H1 (cell line): Measurements from ENCODE around the gene RAD54L. TPM values are rescaled to one million over a fixed set of nuclear protein-coding genes. Genes with fewer than 3 reads are reported as not detected.

Experiments
- CTCF ChIA-PET: fragments of 300-600 bp; sonication (Branson Sonifier 250); formaldehyde crosslinking; loops from one replicate; lab custom pipeline; 2021; ENCODE audit not compliant: partially characterized antibody; lab: Charles Lee
- POLR2A ChIA-PET: fragments of 300-600 bp; sonication (Branson Sonifier 250); formaldehyde crosslinking; loops from one replicate; lab custom pipeline; 2021; ENCODE audit warnings: inconsistent platforms; ENCODE audit not compliant: partially characterized antibody; lab: Charles Lee
- DNase-seq, 2 experiments: peaks; one replicate each; pipeline versions ENCODE4 v3.0.0 to v3.0.0-alpha.2; 2010 to 2022; ENCODE audit warnings: low spot score in 2 of 2, low read depth in 1 of 2, mixed read lengths in 1 of 2
- FAIRE-seq: peaks from 2 replicates; lab custom pipeline; 2011; peaks lifted over from hg19 to GRCh38; lab: Jason Lieb, UNC
- H2AFZ ChIP-seq: 2 replicates; pipeline ENCODE4 v1.8.1; 2012; ENCODE audit warnings: low read length, inconsistent platforms
- H2AK5ac ChIP-seq: 2 replicates; pipeline ENCODE4 v1.6.1; 2013; ENCODE audit warnings: low read depth, low read length
- H2BK120ac ChIP-seq: replicated peaks from 2 replicates; pipeline ENCODE3; 2013; ENCODE audit warnings: low read depth, low read length, inconsistent platforms
- H2BK12ac ChIP-seq: 2 replicates; pipeline ENCODE4 v1.6.1; 2013; ENCODE audit warnings: low read depth, low read length
- H2BK15ac ChIP-seq: 2 replicates; pipeline ENCODE4 v1.6.1; 2013; ENCODE audit warnings: low read length
- H2BK20ac ChIP-seq: 2 replicates; pipeline ENCODE4 v1.6.1; 2013; ENCODE audit warnings: low read length
- H2BK5ac ChIP-seq: 2 replicates; pipeline ENCODE4 v1.6.1; 2013; ENCODE audit warnings: low read depth, low read length
- H3K14ac ChIP-seq: 2 replicates; pipeline ENCODE4 v1.6.1; 2013; ENCODE audit warnings: inconsistent platforms; ENCODE audit not compliant: insufficient read length
- H3K18ac ChIP-seq: 2 replicates; pipeline ENCODE4 v1.6.1; 2013; ENCODE audit warnings: low read length; ENCODE audit errors: extremely low read depth
- H3K23ac ChIP-seq: 2 replicates; pipeline ENCODE4 v1.6.1; 2013; ENCODE audit warnings: inconsistent platforms; ENCODE audit not compliant: insufficient read length
- H3K23me2 ChIP-seq: 2 replicates; pipeline ENCODE4 v1.6.1; 2013; ENCODE audit warnings: low read depth, low read length
- H3K27ac ChIP-seq: 2 replicates; pipeline ENCODE4 v1.6.1; 2011; ENCODE audit warnings: low read depth, low read length, inconsistent platforms
- H3K27me3 ChIP-seq, 4 experiments: replicated peaks in 1 of 4; 1 replicate in 1 of 4; 2 replicates in 3 of 4; pipeline versions ENCODE4 v1.6.1 to v1.8.1; 2011 to 2013; ENCODE audit warnings: low read length in 3 of 4, mild to moderate bottlenecking in 3 of 4, inconsistent platforms in 2 of 4, mixed read lengths in 2 of 4, moderate library complexity in 1 of 4; ENCODE audit not compliant: control insufficient read depth in 3 of 4, insufficient read depth in 3 of 4; ENCODE audit errors: extremely low read depth in 1 of 4
- H3K36me3 ChIP-seq, 4 experiments: 2 replicates each; pipeline versions ENCODE4 v1.6.1 to v1.8.1; 2011 to 2013; ENCODE audit warnings: mild to moderate bottlenecking in 4 of 4, low read length in 3 of 4, moderate library complexity in 2 of 4, control low read depth in 1 of 4, inconsistent platforms in 1 of 4; ENCODE audit not compliant: insufficient read depth in 4 of 4, control insufficient read depth in 2 of 4
- H3K4ac ChIP-seq: replicated peaks from 2 replicates; pipeline ENCODE3; 2013; ENCODE audit warnings: low read length, low read depth, mixed read lengths, inconsistent platforms; ENCODE audit not compliant: insufficient read length
- H3K4me1 ChIP-seq, 4 experiments: replicated peaks in 1 of 4; 1 replicate in 1 of 4; 2 replicates in 3 of 4; pipeline versions ENCODE4 v1.6.1 to v1.8.1; 2011 to 2013; ENCODE audit warnings: low read length in 3 of 4, inconsistent platforms in 2 of 4, mixed read lengths in 1 of 4; ENCODE audit not compliant: insufficient read depth in 4 of 4, control insufficient read depth in 3 of 4
- H3K4me2 ChIP-seq, 2 experiments: 2 replicates each; pipeline versions ENCODE4 v1.6.1 to v1.8.1; 2011 to 2013; ENCODE audit warnings: low read depth in 2 of 2, low read length in 2 of 2, control low read depth in 1 of 2, inconsistent platforms in 1 of 2, mild to moderate bottlenecking in 1 of 2; ENCODE audit not compliant: insufficient read depth in 1 of 2
- H3K4me3 ChIP-seq, 4 experiments: fragments of 200-600, 300-600 bp in 1 of 4; sonication (generic), shearing (Covaris generic), sonication (Bioruptor Twin) in 1 of 4; 2 replicates each; pipeline versions ENCODE4 v1.5.1 to v1.8.1; 2011 to 2016; ENCODE audit warnings: low read length in 4 of 4, low read depth in 3 of 4, control low read depth in 2 of 4, inconsistent platforms in 2 of 4, mild to moderate bottlenecking in 2 of 4, mixed read lengths in 1 of 4, moderate library complexity in 1 of 4; ENCODE audit not compliant: insufficient read depth in 2 of 4; ENCODE audit errors: extremely low read depth in 1 of 4
- H3K56ac ChIP-seq: replicated peaks from 2 replicates; pipeline ENCODE3; 2013; ENCODE audit warnings: low read depth, mild to moderate bottlenecking, mixed read lengths, low read length, inconsistent platforms; ENCODE audit not compliant: insufficient read length
- H3K79me1 ChIP-seq: 2 replicates; pipeline ENCODE4 v1.6.1; 2013; ENCODE audit warnings: low read depth, low read length, control low read depth
- H3K79me2 ChIP-seq, 2 experiments: 2 replicates each; pipeline versions ENCODE4 v1.6.1 to v1.8.1; 2012 to 2013; ENCODE audit warnings: low read length in 2 of 2, mild to moderate bottlenecking in 2 of 2, inconsistent platforms in 1 of 2; ENCODE audit not compliant: insufficient read depth in 2 of 2, control insufficient read depth in 1 of 2
- H3K9ac ChIP-seq, 4 experiments: replicated peaks in 1 of 4; 1 replicate in 1 of 4; 2 replicates in 3 of 4; pipeline versions ENCODE4 v1.6.1 to v1.8.1; 2011 to 2013; ENCODE audit warnings: low read depth in 3 of 4, low read length in 3 of 4, control low read depth in 2 of 4, mild to moderate bottlenecking in 2 of 4, moderate library complexity in 2 of 4, inconsistent platforms in 1 of 4; ENCODE audit errors: extremely low read depth in 1 of 4
- H3K9me3 ChIP-seq, 2 experiments: 2 replicates each; pipeline versions ENCODE4 v1.6.1 to v1.8.1; 2012 to 2013; ENCODE audit warnings: mild to moderate bottlenecking in 2 of 2, moderate library complexity in 2 of 2, control low read depth in 1 of 2, inconsistent platforms in 1 of 2, low read depth in 1 of 2, low read length in 1 of 2, mixed read lengths in 1 of 2; ENCODE audit not compliant: insufficient read depth in 2 of 2
- H4K20me1 ChIP-seq, 2 experiments: replicated peaks in 1 of 2; 2 replicates each; pipeline versions ENCODE3 to v1.8.1; 2011 to 2013; ENCODE audit warnings: inconsistent platforms in 2 of 2, low read length in 2 of 2, mild to moderate bottlenecking in 1 of 2; ENCODE audit not compliant: insufficient read depth in 2 of 2, control insufficient read depth in 1 of 2
- H4K5ac ChIP-seq: 2 replicates; pipeline ENCODE4 v1.6.1; 2013; ENCODE audit warnings: low read length, low read depth, mixed read lengths, inconsistent platforms; ENCODE audit not compliant: insufficient read length
- H4K8ac ChIP-seq: 2 replicates; pipeline ENCODE4 v1.8.0; 2013; ENCODE audit warnings: mild to moderate bottlenecking, moderate library complexity, low read length, inconsistent platforms; ENCODE audit not compliant: insufficient read depth; ENCODE audit errors: extremely low read depth
- H4K91ac ChIP-seq: replicated peaks from 2 replicates; pipeline ENCODE3; 2013; ENCODE audit warnings: low read length, mixed read lengths, inconsistent platforms; ENCODE audit not compliant: insufficient read length
- CREB1 ChIP-seq: IDR thresholded peaks from 2 replicates; pipeline ENCODE4 v1.6.1; 2012; ENCODE audit warnings: inconsistent platforms
- E2F6 ChIP-seq: IDR thresholded peaks from 2 replicates; pipeline ENCODE4 v1.6.1; 2012; ENCODE audit warnings: inconsistent platforms
- EGR1 ChIP-seq: IDR thresholded peaks from 2 replicates; pipeline ENCODE4 v1.6.1; 2011; ENCODE audit warnings: low read depth, low read length, borderline replicate concordance
- FOSL1 ChIP-seq: IDR thresholded peaks from 2 replicates; pipeline ENCODE4 v1.6.1; 2011; ENCODE audit warnings: mild to moderate bottlenecking, low read depth, low read length, moderate library complexity; ENCODE audit not compliant: insufficient read depth
- HDAC6 ChIP-seq: IDR thresholded peaks from one replicate; pipeline ENCODE4 v1.7.1; 2012; ENCODE audit warnings: low read depth, mild to moderate bottlenecking, inconsistent platforms, low read length, moderate library complexity
- KDM5A ChIP-seq: fragments of 200-600 bp; IDR thresholded peaks from 2 replicates; pipeline ENCODE4 v1.7.1; 2012; ENCODE audit warnings: mild to moderate bottlenecking, low read length, inconsistent platforms, mixed read lengths
- NRF1 ChIP-seq: IDR thresholded peaks from 2 replicates; pipeline ENCODE4 v1.6.1; 2011; ENCODE audit warnings: mild to moderate bottlenecking, low read depth, low read length, improper control_type of control experiment
- POLR2A ChIP-seq, 2 experiments: IDR thresholded peaks; 1 replicate in 1 of 2; 2 replicates in 1 of 2; pipeline ENCODE4 v1.6.1; 2011; ENCODE audit warnings: low read depth in 2 of 2, low read length in 2 of 2, mild to moderate bottlenecking in 2 of 2; ENCODE audit errors: control extremely low read depth in 1 of 2
- POLR2AphosphoS5 ChIP-seq: IDR thresholded peaks from 2 replicates; pipeline ENCODE4 v1.6.1; 2011; ENCODE audit warnings: low read depth, low read length
- SIN3A ChIP-seq, 2 experiments: IDR thresholded peaks in 1 of 2; conservative IDR thresholded peaks in 1 of 2; 2 replicates each; pipeline ENCODE4 v1.6.1; 2011 to 2012; ENCODE audit warnings: low read length in 2 of 2, improper control_type of control experiment in 1 of 2, low read depth in 1 of 2, mild to moderate bottlenecking in 1 of 2
- SIRT6 ChIP-seq: IDR thresholded peaks from one replicate; pipeline ENCODE4 v1.7.1; 2012; ENCODE audit warnings: low read length, inconsistent platforms
- TAF1 ChIP-seq: IDR thresholded peaks from 2 replicates; pipeline ENCODE4 v1.6.1; 2011; ENCODE audit warnings: mild to moderate bottlenecking, low read depth, low read length
- TBP ChIP-seq: IDR thresholded peaks from 2 replicates; pipeline ENCODE4 v1.6.1; 2011; ENCODE audit warnings: low read depth, low read length, improper control_type of control experiment
- TCF12 ChIP-seq: IDR thresholded peaks from 2 replicates; pipeline ENCODE4 v1.6.1; 2011; ENCODE audit warnings: low read depth, mild to moderate bottlenecking, low read length
- WGBS, 2 experiments: shearing (Covaris generic) in 1 of 2; methylation state at CpG; one replicate each; pipeline versions ENCODE4 v1.1.6 to v1.1.7; 2013 to 2015; ENCODE audit warnings: low lambda C conversion rate in 2 of 2, mixed read lengths in 2 of 2, inconsistent platforms in 1 of 2, low coverage in 1 of 2, missing lambda C conversion rate in 1 of 2; ENCODE audit not compliant: insufficient replicate concordance in 2 of 2, insufficient coverage in 1 of 2, insufficient read length in 1 of 2; ENCODE audit errors: extremely low coverage in 1 of 2, missing lambda C conversion rate in 1 of 2; 5-methylcytosine and 5-hydroxymethylcytosine counted together
- polyA plus RNA-seq, 7 experiments: library from polyadenylated mRNA; depleted of rRNA in 3 of 7; stranded (reverse) in 5 of 7; unstranded in 2 of 7; fragments of >200 nt in 5 of 7; fragments of 200-250 nt in 2 of 7; gene quantifications; 1 replicate in 5 of 7; 2 replicates in 1 of 7; 4 replicates in 1 of 7; pipeline versions ENCODE4 v1.2.1 to v1.2.3, GENCODE V29; 2011 to 2013; ENCODE audit warnings: missing spikeins in 2 of 7, mixed read lengths in 2 of 7
- total RNA-seq: library from RNA; stranded (reverse); fragmentation: NEBNext Ultra II Directional; extraction: Animal tissue kit (Norgen Biotek cat#: 25700); gene quantifications from 2 replicates; pipeline ENCODE4 v1.2.1, GENCODE V29; 2021

Gene RAD54L
- total and polyA plus RNA-seq, 2 of the 8 experiments (the other 6 are each of a cell fraction or from before 2014, with no cell fraction given), result 43.5 to 50.3 TPM

GRCh38 chr1:46278807-46279206 is 31.2 kb downstream of the RAD54L start:
- 99% methylated on average over 12 of the region's 12 CpGs; no CpG with 5 or more reads in 1 of the 2 experiments for WGBS, 2 experiments
- no peak overlapping the region for H3K4me2 ChIP-seq
- no peak overlapping the region for H4K91ac ChIP-seq
- CTCF ChIA-PET, result no interaction called here
- DNase-seq (no peak), FAIRE-seq (no peak)
- no peak overlapping the region for H3K9ac ChIP-seq
- peaks cover 33 to 78% (median 54%) of the 10 kb centered on the region in 4 experiments for H3K36me3 ChIP-seq
- no peaks in the 10 kb centered on the region for H3K27me3 ChIP-seq
- no peak overlapping the region for H3K14ac ChIP-seq
- H2BK12ac ChIP-seq, result no peak overlapping the region
- H2BK5ac ChIP-seq, result no peak overlapping the region
- H3K79me2 ChIP-seq, result no peaks in the 10 kb centered on the region
- no peaks in the 10 kb centered on the region for H3K23me2 ChIP-seq
- peaks cover 3 to 4% of the 10 kb centered on the region in 2 experiments for H4K20me1 ChIP-seq
- H2BK15ac ChIP-seq, result no peak overlapping the region
- H3K4me3 ChIP-seq, result no peak overlapping the region
- no peak overlapping the region for H3K18ac ChIP-seq
- no peak overlapping the region for H4K5ac ChIP-seq
- H2BK120ac ChIP-seq, result no peak overlapping the region
- H3K79me1 ChIP-seq, result no peaks in the 10 kb centered on the region
- no peak overlapping the region for H2BK20ac ChIP-seq
- no peak overlapping the region for H3K56ac ChIP-seq
- H3K4ac ChIP-seq, result no peak overlapping the region
- no peak overlapping the region for H2AK5ac ChIP-seq
- no peaks in the 10 kb centered on the region for H3K9me3 ChIP-seq
- H2AFZ ChIP-seq, result no peak overlapping the region
- no peaks in the 10 kb centered on the region for H3K4me1 ChIP-seq
- no peak for TF ChIP-seq E2F6
- TF ChIP-seq CREB1, result no peak
- no peak for TF ChIP-seq EGR1
- no peak for TF ChIP-seq FOSL1
- TF ChIP-seq TAF1, result no peak
- TF ChIP-seq HDAC6, result no peak
- no peak for TF ChIP-seq NRF1
- TF ChIP-seq SIRT6, result no peak
- no peak for TF ChIP-seq SIN3A (conservative IDR thresholded peaks at IDR 0.05 in 1 of 2, IDR thresholded peaks at IDR 0.05 in 1 of 2; ENCODE audit: low read depth in 1 of 2, low read length in 2 of 2)
- TF ChIP-seq TBP, result no peak
- TF ChIP-seq KDM5A, result no peak
- peak; percentile 26; the same call in 1 of the 2 replicates for TF ChIP-seq POLR2AphosphoS5
- TF ChIP-seq TCF12, result no peak
- TF ChIP-seq POLR2A (IDR thresholded peaks at IDR 0.05; ENCODE audit: control extremely low read depth in 1 of 2, low read depth in 2 of 2, low read length in 2 of 2), result peak in 1 of 2 experiments; percentile 55; a peak in 2 of 3 replicates
- H3K27ac ChIP-seq, result no peak overlapping the region
- H4K8ac ChIP-seq, result no peak overlapping the region
- POLR2A ChIA-PET, result interaction anchor here (1.7 to 33.1 kb wide), 5 partner anchors 3 to 68 kb away, joined by 5 to 689 read pairs (median 6); partner anchors contain the start of genes LRRC41 and UQCRH
- H3K23ac ChIP-seq, result no peak overlapping the region
